PFSK-1 (cell line): ENCODE results near the gene SLC5A9.

Experiments used
- FOXP2 ChIP-seq: optimal IDR thresholded peaks from 2 replicates; pipeline ENCODE3; 2011; ENCODE audit warnings: borderline replicate concordance, control low read depth, inconsistent platforms; ENCODE audit not compliant: insufficient read depth; ENCODE audit errors: extremely low read length, extremely low read depth
- POLR2AphosphoS5 ChIP-seq: IDR thresholded peaks from 2 replicates; pipeline ENCODE4 v1.6.1; 2012; ENCODE audit warnings: low read depth, mild to moderate bottlenecking, control low read depth, low read length, moderate library complexity
- REST ChIP-seq, 2 experiments: IDR thresholded peaks; 2 replicates each; pipeline versions ENCODE4 v1.6.1 to v1.8.0; 2011 to 2012; ENCODE audit warnings: low read depth in 2 of 2, low read length in 2 of 2, control low read depth in 1 of 2, inconsistent platforms in 1 of 2, mild to moderate bottlenecking in 1 of 2, moderate library complexity in 1 of 2; ENCODE audit not compliant: insufficient read depth in 1 of 2
- SIN3A ChIP-seq: IDR thresholded peaks from 2 replicates; pipeline ENCODE4 v1.6.1; 2012; ENCODE audit warnings: mild to moderate bottlenecking, low read length, moderate library complexity, borderline replicate concordance; ENCODE audit not compliant: insufficient read depth
- TAF1 ChIP-seq: IDR thresholded peaks from 2 replicates; pipeline ENCODE4 v1.6.1; 2012; ENCODE audit warnings: low read length, control low read depth, borderline replicate concordance; ENCODE audit not compliant: insufficient read depth

Gene SLC5A9

DNA sequence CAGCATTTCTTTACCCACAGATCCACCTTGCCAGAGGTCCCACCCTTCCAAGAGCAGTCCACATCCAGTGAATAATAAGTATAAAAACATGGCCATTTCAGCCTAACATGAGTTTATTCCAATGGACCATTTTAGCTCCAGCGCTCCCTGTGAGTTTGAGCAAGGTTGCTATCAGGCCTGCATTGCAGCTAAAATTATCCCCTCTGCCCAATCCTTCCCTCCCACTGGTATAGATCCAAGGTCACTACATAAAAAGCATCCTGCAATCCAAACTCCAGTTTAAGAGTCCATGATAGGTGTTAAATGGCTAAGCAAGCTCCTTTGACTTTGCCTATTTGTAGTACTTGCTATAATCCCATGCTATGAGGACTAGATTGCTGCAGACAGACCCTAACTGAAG, 35.6 kb downstream of the SLC5A9 start:
- TF ChIP-seq FOXP2 (no peak), SIN3A (no peak)

GRCh38 chr1:48261881-48262400, 39.4 kb downstream of the SLC5A9 start:
- TF ChIP-seq REST (IDR thresholded peaks at IDR 0.05; ENCODE audit: insufficient read depth in 1 of 2, low read depth in 2 of 2, low read length in 2 of 2): no peak
- no peak for TF ChIP-seq TAF1
- TF ChIP-seq FOXP2: no peak
- TF ChIP-seq SIN3A: no peak
- TF ChIP-seq POLR2AphosphoS5: no peak

- TF ChIP-seq SIN3A (no peak), REST (IDR thresholded peaks at IDR 0.05; ENCODE audit: insufficient read depth in 1 of 2, low read depth in 2 of 2, low read length in 2 of 2) (no peak), TAF1 (no peak), POLR2AphosphoS5 (no peak), FOXP2 (no peak)
These were observed 40.5 kb downstream of the SLC5A9 start for GRCh38 chr1:48263041-48263440.

GRCh38 chr1:48266576-48266975, 44.1 kb downstream of the SLC5A9 start:
- TF ChIP-seq TAF1 (no peak), SIN3A (no peak), FOXP2 (no peak), REST (IDR thresholded peaks at IDR 0.05; ENCODE audit: insufficient read depth in 1 of 2, low read depth in 2 of 2, low read length in 2 of 2) (no peak), POLR2AphosphoS5 (no peak)

- TF ChIP-seq REST (IDR thresholded peaks at IDR 0.05; ENCODE audit: insufficient read depth in 1 of 2, low read depth in 2 of 2, low read length in 2 of 2): no peak
- TF ChIP-seq FOXP2: no peak
- no peak for TF ChIP-seq TAF1
- no peak for TF ChIP-seq POLR2AphosphoS5
- no peak for TF ChIP-seq SIN3A
These were observed 63.0 kb downstream of the SLC5A9 start for GRCh38 chr1:48285525-48285924.
